Measurements from ENCODE around the gene C2CD5. TPM values are rescaled to one million over a fixed set of nuclear protein-coding genes. Genes with fewer than 3 reads are reported as not detected.

The C2CD5 gene
- total RNA-seq, 1 experiment from 2014 or later: 21.4 TPM

DNA sequence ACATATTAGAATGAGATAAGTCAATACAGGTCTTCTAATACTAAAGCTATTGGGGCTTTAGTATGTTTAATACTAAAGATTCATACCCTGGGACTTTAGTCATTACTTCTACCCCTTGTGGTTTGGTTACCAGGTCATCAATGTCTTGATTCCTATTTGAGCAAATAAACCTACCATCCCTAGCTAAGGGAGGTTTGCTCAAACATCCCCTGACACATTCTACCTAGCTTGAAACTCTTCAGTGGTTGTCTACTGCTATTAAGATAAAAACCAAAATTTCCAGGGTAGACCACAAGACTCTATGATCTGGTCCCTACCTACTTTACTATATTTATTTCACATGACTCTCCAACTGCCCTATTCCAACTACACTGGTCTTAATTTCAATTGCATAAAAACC is 7.3 kb upstream of the C2CD5 start:
- no peaks in the 10 kb centered on the region for H3K27me3 Mint-ChIP-seq (ENCODE audit: insufficient read depth, unreplicated experiment)
- no peak for DNase-seq (ENCODE audit: unreplicated experiment)
- no TSS peak for BruUV-seq (replicated peaks)
- no peaks in the 10 kb centered on the region for H3K9me3 Mint-ChIP-seq (ENCODE audit: unreplicated experiment)
- POLR2A ChIA-PET: interaction anchor here (0.6 kb wide), 1 partner anchor 244 kb away, joined by 3 read pairs; no protein-coding TSS in a partner anchor
- no peaks in the 10 kb centered on the region for H3K36me3 Mint-ChIP-seq (ENCODE audit: insufficient read depth, unreplicated experiment)
- no peak overlapping the region for H3K4me3 Mint-ChIP-seq (ENCODE audit: unreplicated experiment)
- no peaks in the 10 kb centered on the region for H3K4me1 Mint-ChIP-seq (ENCODE audit: insufficient read depth, unreplicated experiment)
- TF ChIP-seq, protein P1, sequence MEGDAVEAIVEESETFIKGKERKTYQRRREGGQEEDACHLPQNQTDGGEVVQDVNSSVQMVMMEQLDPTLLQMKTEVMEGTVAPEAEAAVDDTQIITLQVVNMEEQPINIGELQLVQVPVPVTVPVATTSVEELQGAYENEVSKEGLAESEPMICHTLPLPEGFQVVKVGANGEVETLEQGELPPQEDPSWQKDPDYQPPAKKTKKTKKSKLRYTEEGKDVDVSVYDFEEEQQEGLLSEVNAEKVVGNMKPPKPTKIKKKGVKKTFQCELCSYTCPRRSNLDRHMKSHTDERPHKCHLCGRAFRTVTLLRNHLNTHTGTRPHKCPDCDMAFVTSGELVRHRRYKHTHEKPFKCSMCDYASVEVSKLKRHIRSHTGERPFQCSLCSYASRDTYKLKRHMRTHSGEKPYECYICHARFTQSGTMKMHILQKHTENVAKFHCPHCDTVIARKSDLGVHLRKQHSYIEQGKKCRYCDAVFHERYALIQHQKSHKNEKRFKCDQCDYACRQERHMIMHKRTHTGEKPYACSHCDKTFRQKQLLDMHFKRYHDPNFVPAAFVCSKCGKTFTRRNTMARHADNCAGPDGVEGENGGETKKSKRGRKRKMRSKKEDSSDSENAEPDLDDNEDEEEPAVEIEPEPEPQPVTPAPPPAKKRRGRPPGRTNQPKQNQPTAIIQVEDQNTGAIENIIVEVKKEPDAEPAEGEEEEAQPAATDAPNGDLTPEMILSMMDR (IDR thresholded peaks at IDR 0.05; ENCODE audit: unreplicated experiment): no peak
- CTCF ChIA-PET: interaction anchor here (1.4 kb wide), 1 partner anchor 12 kb away, joined by 5 read pairs; no protein-coding TSS in a partner anchor
- no peak overlapping the region for H3K27ac Mint-ChIP-seq (ENCODE audit: low read depth, unreplicated experiment)
- intact Hi-C loops (cut with micrococcal nuclease): no loop called here

DNA sequence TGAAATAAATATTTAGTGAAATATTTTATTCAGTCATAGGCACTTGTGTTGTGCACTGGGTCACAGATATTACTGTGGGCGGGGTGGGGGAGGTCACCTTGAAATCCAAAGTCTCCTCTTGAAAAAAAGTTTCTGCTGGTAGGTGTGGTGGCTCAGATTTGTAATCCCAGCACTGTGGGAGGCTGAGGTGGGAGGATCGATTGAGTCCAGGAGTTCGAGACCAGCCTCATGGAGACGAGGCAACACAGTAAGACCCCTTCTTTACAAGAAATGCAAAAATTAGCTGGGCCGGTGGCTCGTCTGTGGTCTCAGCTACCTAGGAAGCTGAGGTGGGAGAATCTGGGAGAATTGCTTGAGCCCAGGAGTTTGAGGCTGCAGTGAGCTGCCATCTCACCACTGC is 913 bp upstream of the C2CD5 start:
- H3K27ac Mint-ChIP-seq (ENCODE audit: low read depth, unreplicated experiment): no peak overlapping the region
- CTCF ChIA-PET: interaction anchor here (0.6 to 2.1 kb wide), 5 partner anchors 10 to 621 kb away, joined by 3 to 15 read pairs (median 3); partner anchors contain the start of gene ETNK1

DNA sequence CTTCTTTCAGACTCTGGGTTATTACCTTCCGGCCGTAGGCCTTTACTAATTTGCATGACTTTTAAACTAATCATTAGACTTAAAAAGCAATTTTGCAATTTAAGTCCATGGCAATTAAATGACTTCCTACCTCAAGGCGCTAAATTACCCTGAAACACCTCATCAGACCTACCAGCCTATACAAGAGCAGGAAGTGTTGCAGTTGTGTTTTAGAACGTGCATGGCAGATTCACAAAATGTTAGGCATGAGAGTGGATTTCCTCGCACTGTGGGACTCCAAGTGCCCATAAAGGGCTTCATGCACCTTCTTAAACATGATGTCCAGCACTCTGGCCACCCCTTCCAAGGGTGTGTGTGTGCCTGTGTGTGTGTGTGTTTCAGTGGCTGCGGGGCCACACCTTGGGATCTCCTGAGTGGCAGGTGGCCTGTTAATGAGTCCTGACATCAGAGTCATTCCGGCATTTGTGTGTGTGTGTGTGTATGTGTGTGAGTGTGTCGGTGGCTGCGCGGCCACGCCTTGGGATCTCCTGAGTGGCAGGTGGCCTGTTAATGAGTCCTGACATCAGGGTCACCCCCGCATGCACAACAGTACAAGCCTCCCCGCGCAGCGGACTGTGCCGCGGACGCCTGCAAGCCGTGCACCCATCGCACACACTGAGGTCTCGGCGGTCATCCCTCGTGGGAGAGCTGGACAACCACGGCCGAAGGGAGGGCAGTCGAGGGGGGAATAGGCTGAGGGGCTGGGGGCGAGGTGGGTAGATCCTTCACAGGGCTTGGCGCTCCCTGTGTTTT is 900 bp downstream of the C2CD5 start:
- peak overlapping the region; percentile 84 for H3K27ac Mint-ChIP-seq (ENCODE audit: low read depth, unreplicated experiment)
- H3K27me3 Mint-ChIP-seq (ENCODE audit: insufficient read depth, unreplicated experiment): no peaks in the 10 kb centered on the region
- H3K9me3 Mint-ChIP-seq (ENCODE audit: unreplicated experiment): no peaks in the 10 kb centered on the region
- peak; percentile 35 for DNase-seq (ENCODE audit: unreplicated experiment)
- ChIA-PET CTCF (interaction anchor here (0.6 to 2.1 kb wide), 7 partner anchors 12 to 1038 kb away, joined by 3 to 15 read pairs (median 4); no protein-coding TSS in a partner anchor), POLR2A (interaction anchor here (0.6 to 4.2 kb wide), 10 partner anchors 14 to 539 kb away, joined by 3 to 82 read pairs (median 4); partner anchors contain the start of gene ETNK1)
- intact Hi-C loops (cut with micrococcal nuclease): loop anchor here (2.0 kb wide), 1 partner anchor 83 kb away; no protein-coding TSS in a partner anchor
- no peaks in the 10 kb centered on the region for H3K36me3 Mint-ChIP-seq (ENCODE audit: insufficient read depth, unreplicated experiment)
- peaks cover 32% of the 10 kb centered on the region for H3K4me1 Mint-ChIP-seq (ENCODE audit: insufficient read depth, unreplicated experiment)
- TF ChIP-seq, protein P1 (IDR thresholded peaks at IDR 0.05; ENCODE audit: unreplicated experiment): no peak
- BruUV-seq (replicated peaks): no TSS peak
- peak overlapping the region; percentile 86 for H3K4me3 Mint-ChIP-seq (ENCODE audit: unreplicated experiment)

More for the DNA sequence above, 913 bp upstream of the C2CD5 start:
- TF ChIP-seq, protein P1 (IDR thresholded peaks at IDR 0.05; ENCODE audit: unreplicated experiment): no peak
- POLR2A ChIA-PET: interaction anchor here (1.0 to 4.2 kb wide), 6 partner anchors 16 to 95 kb away, joined by 3 to 82 read pairs (median 4); partner anchors contain the start of gene ETNK1
- no peaks in the 10 kb centered on the region for H3K27me3 Mint-ChIP-seq (ENCODE audit: insufficient read depth, unreplicated experiment)
- no peak overlapping the region for H3K4me3 Mint-ChIP-seq (ENCODE audit: unreplicated experiment)
- intact Hi-C loops (cut with micrococcal nuclease): loop anchor here (2.0 kb wide), 1 partner anchor 82 kb away; no protein-coding TSS in a partner anchor
- no peaks in the 10 kb centered on the region for H3K36me3 Mint-ChIP-seq (ENCODE audit: insufficient read depth, unreplicated experiment)
- no peak for DNase-seq (ENCODE audit: unreplicated experiment)
- H3K4me1 Mint-ChIP-seq (ENCODE audit: insufficient read depth, unreplicated experiment): peaks cover 22% of the 10 kb centered on the region
- no peaks in the 10 kb centered on the region for H3K9me3 Mint-ChIP-seq (ENCODE audit: unreplicated experiment)
- BruUV-seq (replicated peaks): no TSS peak

DNA sequence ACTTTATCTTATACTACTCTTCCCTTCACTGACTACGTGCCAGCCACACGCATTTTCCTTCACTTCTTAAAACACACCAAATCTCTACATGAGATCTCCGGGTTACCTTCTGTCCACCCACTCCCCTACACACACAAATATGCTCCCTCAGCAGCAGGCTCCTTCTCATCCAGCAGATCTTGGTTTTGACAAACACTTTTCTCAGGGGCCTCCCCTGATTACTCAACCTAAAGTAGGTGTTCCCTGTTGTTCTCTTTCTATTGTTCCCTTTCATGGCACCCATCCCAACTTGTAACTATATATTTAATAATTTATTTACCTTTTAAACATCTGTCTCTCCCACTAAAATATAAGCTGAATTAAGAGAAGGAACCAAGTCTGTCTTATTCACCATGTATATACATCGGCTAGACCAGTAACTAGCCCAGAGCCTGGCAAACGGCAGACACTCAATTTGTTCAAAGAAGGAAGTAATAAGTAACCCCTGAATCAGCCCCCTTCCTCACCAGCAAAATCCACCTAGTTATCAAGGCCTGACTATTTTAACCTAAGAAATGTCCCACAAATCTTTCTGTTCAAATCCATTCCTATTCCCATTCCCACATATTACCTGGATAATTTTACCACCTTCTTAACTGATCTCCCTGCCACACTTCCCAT is 2.7 kb downstream of the C2CD5 start:
- intact Hi-C loops (cut with micrococcal nuclease): no loop called here
- POLR2A ChIA-PET: interaction anchor here (1.1 to 4.2 kb wide), 2 partner anchors 10 to 86 kb away, joined by 3 to 82 read pairs; partner anchors contain the start of gene ETNK1
- H3K9me3 Mint-ChIP-seq (ENCODE audit: unreplicated experiment): no peaks in the 10 kb centered on the region

More for the DNA sequence above, 2.7 kb downstream of the C2CD5 start:
- Mint-ChIP-seq H3K36me3 (ENCODE audit: insufficient read depth, unreplicated experiment) (no peaks in the 10 kb centered on the region), H3K4me3 (ENCODE audit: unreplicated experiment) (no peak overlapping the region), H3K27ac (ENCODE audit: low read depth, unreplicated experiment) (peak overlapping the region; percentile 4), H3K4me1 (ENCODE audit: insufficient read depth, unreplicated experiment) (peaks cover 34% of the 10 kb centered on the region), H3K27me3 (ENCODE audit: insufficient read depth, unreplicated experiment) (no peaks in the 10 kb centered on the region)
- CTCF ChIA-PET: interaction anchor here (1.2 kb wide), 1 partner anchor 89 kb away, joined by 3 read pairs; no protein-coding TSS in a partner anchor
- peak; percentile 46 for DNase-seq (ENCODE audit: unreplicated experiment)
- BruUV-seq (replicated peaks): no TSS peak
- TF ChIP-seq, protein P1 (IDR thresholded peaks at IDR 0.05; ENCODE audit: unreplicated experiment): no peak

Measured in MCF 10A (cell line).